Endodermal cell (in vitro differentiated cells): ENCODE results near the gene C5orf15. TPM values are rescaled to one million over a fixed set of nuclear protein-coding genes. Genes with fewer than 3 reads are reported as not detected.

ENCODE experiments used
- DNase-seq: peaks from one replicate; pipeline ENCODE4 v3.0.0-alpha.2; 2017
- H3K27ac ChIP-seq: 2 replicates; pipeline ENCODE4 v1.5.1; 2013; ENCODE audit warnings: mild to moderate bottlenecking, low read depth, low read length, moderate library complexity
- H3K27me3 ChIP-seq: 2 replicates; pipeline ENCODE4 v1.6.1; 2013; ENCODE audit warnings: mild to moderate bottlenecking, low read length, moderate library complexity; ENCODE audit not compliant: insufficient read depth, control insufficient read depth, poor library complexity, severe bottlenecking
- H3K36me3 ChIP-seq: 2 replicates; pipeline ENCODE4 v1.7.0; 2013; ENCODE audit warnings: mild to moderate bottlenecking, low read length, moderate library complexity; ENCODE audit not compliant: control insufficient read depth, insufficient read depth
- H3K4me1 ChIP-seq: one replicate; pipeline ENCODE4 v1.7.0; 2013; ENCODE audit warnings: low read length; ENCODE audit not compliant: control insufficient read depth, insufficient read depth
- H3K4me3 ChIP-seq: 2 replicates; pipeline ENCODE4 v1.5.1; 2013; ENCODE audit warnings: mild to moderate bottlenecking, low read length, moderate library complexity
- H3K9ac ChIP-seq: 2 replicates; pipeline ENCODE4 v1.6.1; 2013; ENCODE audit warnings: mild to moderate bottlenecking, low read length, moderate library complexity; ENCODE audit not compliant: poor library complexity, severe bottlenecking; ENCODE audit errors: extremely low read depth
- H3K9me3 ChIP-seq: 2 replicates; pipeline ENCODE4 v1.6.1; 2013; ENCODE audit warnings: mild to moderate bottlenecking, low read length, moderate library complexity; ENCODE audit not compliant: control insufficient read depth
- H3K27ac Mint-ChIP-seq: 2 replicates; pipeline ENCODE4 v1.8.0; 2020; ENCODE audit warnings: mixed read lengths
- H3K27me3 Mint-ChIP-seq: 2 replicates; pipeline ENCODE4 v1.8.0; 2021; ENCODE audit warnings: mild to moderate bottlenecking, mixed read lengths; ENCODE audit not compliant: insufficient read depth
- H3K36me3 Mint-ChIP-seq: 2 replicates; pipeline ENCODE4 v1.8.0; 2020; ENCODE audit warnings: low read depth, mixed read lengths
- H3K4me1 Mint-ChIP-seq: 2 replicates; pipeline ENCODE4 v1.8.0; 2020; ENCODE audit warnings: mixed read lengths
- H3K4me3 Mint-ChIP-seq: 2 replicates; pipeline ENCODE4 v1.8.0; 2020; ENCODE audit warnings: mild to moderate bottlenecking, moderate library complexity, mixed read lengths
- H3K9me3 Mint-ChIP-seq: 2 replicates; pipeline ENCODE4 v1.8.0; 2020; ENCODE audit warnings: mild to moderate bottlenecking, mixed read lengths
- CTCF ChIP-seq: fragments of 200-600 bp; sonication (generic); conservative IDR thresholded peaks from 2 replicates; pipeline ENCODE4 v1.5.0; 2021; ENCODE audit warnings: antibody characterized with exemption, mild to moderate bottlenecking
- WGBS, 2 experiments: methylation state at CpG; one replicate each; pipeline versions ENCODE4 v1.1.5 to v1.1.7; 2013; ENCODE audit warnings: missing lambda C conversion rate in 2 of 2, mixed read lengths in 1 of 2; ENCODE audit not compliant: insufficient coverage in 1 of 2, insufficient read length in 1 of 2; 5-methylcytosine and 5-hydroxymethylcytosine counted together
- total RNA-seq, 2 donors: library from RNA; stranded (reverse); fragmentation: NEBNext Ultra II Directional in 1 of 2; extraction: Animal tissue kit (Norgen Biotek cat#: 25700) in 1 of 2; gene quantifications; 2 replicates in 1 of 2; 3 replicates in 1 of 2; pipeline ENCODE4 v1.2.1, GENCODE V29; 2021

Gene C5orf15
- total RNA-seq, 2 donors from 2014 or later: 37.6 to 37.7 TPM

GRCh38 chr5:133916479-133916878 lies 51.9 kb downstream of the C5orf15 start:
- 93% methylated on average over 1 of the region's 1 CpG; no CpG with 5 or more reads in 1 of the 2 experiments for WGBS, 2 experiments
- no peak for TF ChIP-seq CTCF
- no peak overlapping the region for H3K27ac Mint-ChIP-seq
- DNase-seq: no peak
- Histone ChIP-seq H3K9ac (no peak overlapping the region), H3K36me3 (no peaks in the 10 kb centered on the region), H3K27me3 (no peaks in the 10 kb centered on the region), H3K9me3 (no peaks in the 10 kb centered on the region), H3K4me1 (no peaks in the 10 kb centered on the region), H3K27ac (no peak overlapping the region), H3K4me3 (no peak overlapping the region)
- no peaks in the 10 kb centered on the region for H3K27me3 Mint-ChIP-seq
- H3K9me3 Mint-ChIP-seq: no peaks in the 10 kb centered on the region
- H3K4me3 Mint-ChIP-seq: no peak overlapping the region
- no peaks in the 10 kb centered on the region for H3K36me3 Mint-ChIP-seq
- no peaks in the 10 kb centered on the region for H3K4me1 Mint-ChIP-seq

GRCh38 chr5:133914434-133914833 lies 54.0 kb downstream of the C5orf15 start:
- no peaks in the 10 kb centered on the region for H3K4me1 ChIP-seq
- WGBS, 2 experiments: 94 to 100% methylated on average over 1 to 3 of the region's 3 CpGs
- H3K27me3 ChIP-seq: no peaks in the 10 kb centered on the region
- H3K36me3 ChIP-seq: no peaks in the 10 kb centered on the region
- Mint-ChIP-seq H3K36me3 (no peaks in the 10 kb centered on the region), H3K27ac (no peak overlapping the region), H3K4me3 (no peak overlapping the region), H3K4me1 (no peaks in the 10 kb centered on the region), H3K27me3 (no peaks in the 10 kb centered on the region), H3K9me3 (no peaks in the 10 kb centered on the region)
- no peak overlapping the region for H3K9ac ChIP-seq
- no peak for TF ChIP-seq CTCF
- H3K27ac ChIP-seq: no peak overlapping the region
- no peak for DNase-seq
- no peaks in the 10 kb centered on the region for H3K9me3 ChIP-seq
- no peak overlapping the region for H3K4me3 ChIP-seq

GRCh38 chr5:133913413-133914155 lies 54.8 kb downstream of the C5orf15 start:
- Histone ChIP-seq H3K4me1 (no peaks in the 10 kb centered on the region), H3K4me3 (no peak overlapping the region), H3K9me3 (no peaks in the 10 kb centered on the region), H3K9ac (no peak overlapping the region), H3K36me3 (no peaks in the 10 kb centered on the region), H3K27ac (no peak overlapping the region), H3K27me3 (no peaks in the 10 kb centered on the region)
- Mint-ChIP-seq H3K27me3 (no peaks in the 10 kb centered on the region), H3K4me3 (no peak overlapping the region), H3K36me3 (no peaks in the 10 kb centered on the region), H3K4me1 (no peaks in the 10 kb centered on the region), H3K27ac (no peak overlapping the region), H3K9me3 (no peaks in the 10 kb centered on the region)
- no peak for TF ChIP-seq CTCF
- 93 to 100% methylated on average over 4 to 8 of the region's 8 CpGs for WGBS, 2 experiments
- DNase-seq: no peak
